SK-N-DZ (cell line): ENCODE results near the gene CHTOP.
A peak's percentile ranks its signal among the peaks of the same experiment; 100 is the strongest.
"Not testable (repeated sequence)": the region's sequence is repeated elsewhere in the genome, so short reads cannot be mapped to it uniquely, and the experiment has no call there.

ENCODE experiments used
- DNase-seq: peaks from one replicate; pipeline ENCODE4 v3.0.0-alpha.2; 2015; ENCODE audit warnings: low spot score

Gene CHTOP

GRCh38 chr1:153631047-153632022, 2.5 kb upstream of the CHTOP start:
- DNase-seq: no peak

DNA sequence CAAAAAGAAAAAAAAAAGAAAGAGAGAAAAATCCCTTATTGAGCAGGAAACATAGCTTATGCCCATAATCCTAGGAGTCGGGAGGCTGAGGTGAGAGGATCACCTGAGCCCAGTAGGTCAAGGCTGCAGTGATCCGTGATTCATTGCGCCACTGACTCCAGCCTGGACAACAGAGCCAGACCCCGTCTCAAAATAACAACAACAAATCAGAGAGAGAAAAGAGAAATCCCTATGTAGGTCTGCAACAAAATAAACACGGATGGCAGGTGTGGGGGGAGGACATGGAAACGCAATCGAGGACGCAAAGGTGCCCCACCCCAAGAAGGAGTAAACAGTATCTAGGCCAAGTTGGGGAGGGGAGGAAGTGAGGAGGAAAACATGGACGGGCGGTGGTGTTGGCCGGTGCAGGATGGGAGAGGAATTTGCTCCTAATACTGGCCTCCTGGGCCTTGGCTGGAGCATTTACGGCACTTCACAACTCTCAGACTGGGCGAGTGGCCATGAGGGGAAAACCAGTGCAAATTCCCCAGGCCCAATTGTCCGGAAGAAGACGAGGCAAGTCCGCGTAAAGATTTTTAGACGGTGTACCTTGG, 609 bp upstream of the CHTOP start:
- DNase-seq: no peak

DNA sequence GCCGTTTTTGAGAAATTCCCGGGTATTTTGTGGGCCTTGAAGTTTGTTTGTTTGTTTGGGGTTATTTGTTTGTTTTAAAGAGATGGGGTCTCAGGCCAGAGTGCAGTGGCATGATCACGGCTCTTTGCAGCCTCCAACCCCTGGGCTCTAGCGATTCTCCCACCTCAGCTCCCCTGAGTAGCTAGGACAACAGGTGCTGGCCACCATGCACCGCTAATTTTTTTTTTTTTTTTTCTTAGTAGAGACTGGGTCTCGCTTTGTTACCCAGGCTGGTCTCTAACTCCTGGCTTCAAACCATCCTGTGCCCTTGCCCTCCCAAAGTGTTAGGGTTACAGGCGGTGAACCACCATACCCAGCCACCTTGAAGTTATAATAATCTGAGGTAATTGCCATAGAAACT, 2.0 kb downstream of the CHTOP start:
- DNase-seq: no peak

- DNase-seq: no peak
Observed at GRCh38 chr1:153636312-153636711, 2.4 kb downstream of the CHTOP start.

DNA sequence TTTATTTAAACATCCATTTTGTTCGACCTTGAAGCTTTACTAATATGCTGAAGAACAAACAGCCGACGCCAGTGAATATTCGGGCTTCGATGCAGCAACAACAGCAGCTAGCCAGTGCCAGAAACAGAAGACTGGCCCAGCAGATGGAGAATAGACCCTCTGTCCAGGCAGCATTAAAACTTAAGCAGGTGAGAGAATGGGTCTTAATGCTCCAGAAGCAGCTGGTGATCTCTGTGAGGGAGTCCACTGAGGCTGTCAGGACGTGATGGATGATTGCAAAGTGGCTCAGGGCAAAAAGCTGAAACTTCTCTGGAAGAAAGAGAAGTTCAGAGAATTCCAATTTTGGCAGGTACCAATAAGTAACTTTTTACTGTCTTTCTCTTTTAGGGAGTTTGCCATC, 4.4 kb downstream of the CHTOP start:
- DNase-seq: no peak

GRCh38 chr1:153639280-153639679, 5.4 kb downstream of the CHTOP start:
- no peak for DNase-seq

- DNase-seq: not testable (repeated sequence)
Observed at GRCh38 chr1:153640213-153640612, 6.3 kb downstream of the CHTOP start.

GRCh38 chr1:153640861-153641260, 7.0 kb downstream of the CHTOP start:
- DNase-seq: no peak

- no peak for DNase-seq
Observed at GRCh38 chr1:153642161-153642560, 8.3 kb downstream of the CHTOP start.

- DNase-seq: no peak
Observed at GRCh38 chr1:153643100-153643499, 9.2 kb downstream of the CHTOP start.

GRCh38 chr1:153643816-153644215, 9.9 kb downstream of the CHTOP start:
- DNase-seq: no peak

- DNase-seq: no peak
Observed at GRCh38 chr1:153646672-153647345, 12.9 kb downstream of the CHTOP start.

DNA sequence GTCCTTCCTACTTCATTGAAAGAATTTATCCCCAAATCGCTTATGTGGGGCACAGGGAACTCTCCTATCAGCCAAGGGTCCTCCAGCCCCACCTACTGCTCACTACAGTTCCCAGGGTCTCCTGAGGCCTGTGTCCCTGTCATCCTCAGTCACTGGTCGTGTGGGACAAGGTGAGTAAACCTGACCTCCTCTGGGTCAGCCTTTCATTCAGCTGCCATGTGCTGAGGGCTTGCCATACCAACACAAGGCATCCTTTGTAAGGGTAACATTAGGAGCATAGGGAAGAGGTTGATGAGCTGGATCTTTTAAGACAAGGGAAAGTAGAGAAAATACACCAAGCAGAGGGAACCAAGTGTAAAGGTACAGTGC, 13.5 kb downstream of the CHTOP start:
- DNase-seq: no peak

DNA sequence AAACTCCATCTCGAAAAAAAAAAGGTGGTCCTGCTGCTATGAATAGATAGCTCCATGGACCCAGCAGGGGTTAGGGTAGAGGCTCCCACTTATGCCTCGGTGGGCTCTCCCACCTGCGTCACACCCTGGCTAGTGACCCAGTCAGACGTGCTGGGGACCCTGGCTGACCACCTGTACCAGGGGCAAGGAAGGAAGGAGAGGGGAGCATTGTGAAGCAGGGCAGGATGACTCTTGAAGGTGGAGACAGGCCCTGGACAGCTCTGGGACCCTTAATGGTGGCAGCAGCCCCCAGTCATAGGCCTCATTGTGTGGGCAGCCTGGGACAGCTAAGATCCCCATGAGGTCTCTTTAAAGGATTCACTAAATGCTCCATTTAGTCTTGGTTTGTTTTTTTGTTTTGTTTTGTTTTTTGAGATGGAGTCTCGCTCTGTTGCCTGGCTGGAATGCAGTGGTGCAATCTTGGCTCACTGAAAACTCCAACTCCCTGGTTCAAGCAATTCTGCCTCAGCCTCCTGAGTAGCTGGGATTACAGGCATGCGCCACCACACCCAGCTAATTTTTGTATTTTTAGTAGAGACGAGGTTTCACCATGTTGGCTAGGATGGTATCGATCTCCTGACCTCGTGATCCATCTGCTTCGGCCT, 14.3 kb downstream of the CHTOP start:
- no peak for DNase-seq

DNA sequence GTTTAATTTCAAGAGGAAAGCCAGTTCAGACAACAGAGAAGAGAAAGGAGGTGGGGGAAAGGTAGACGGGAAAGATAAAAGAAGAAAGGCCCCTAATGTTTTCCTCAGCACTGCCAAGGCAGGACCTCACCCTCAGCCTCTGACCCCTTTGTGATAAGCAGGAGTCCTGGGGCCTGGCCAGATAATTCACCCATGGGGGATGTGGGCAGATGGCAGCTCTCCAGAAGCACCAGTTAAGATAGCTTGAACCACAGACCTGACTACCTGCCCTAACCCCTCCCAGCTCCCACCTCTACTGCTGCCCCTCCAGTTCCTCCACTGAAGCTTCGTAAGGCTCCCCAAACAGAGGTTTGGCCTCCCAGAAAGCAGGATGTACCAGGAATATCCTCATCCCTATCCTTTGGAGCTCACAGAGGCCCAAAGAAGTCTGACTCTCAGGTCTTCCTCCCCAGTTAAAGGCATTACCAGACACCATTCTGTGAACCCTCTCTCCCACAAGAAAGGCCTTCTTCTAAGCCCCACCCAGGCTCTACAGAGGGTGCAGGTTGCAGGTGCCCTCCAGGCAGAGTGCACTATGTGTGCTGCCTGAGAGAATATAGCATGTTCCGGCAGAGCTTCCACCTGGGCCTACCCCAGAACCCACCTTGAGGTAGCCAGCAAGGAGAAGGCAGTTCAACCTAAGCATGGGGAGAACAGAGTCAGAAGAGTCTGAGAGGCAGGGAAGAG, 15.4 kb downstream of the CHTOP start:
- DNase-seq: no peak

DNA sequence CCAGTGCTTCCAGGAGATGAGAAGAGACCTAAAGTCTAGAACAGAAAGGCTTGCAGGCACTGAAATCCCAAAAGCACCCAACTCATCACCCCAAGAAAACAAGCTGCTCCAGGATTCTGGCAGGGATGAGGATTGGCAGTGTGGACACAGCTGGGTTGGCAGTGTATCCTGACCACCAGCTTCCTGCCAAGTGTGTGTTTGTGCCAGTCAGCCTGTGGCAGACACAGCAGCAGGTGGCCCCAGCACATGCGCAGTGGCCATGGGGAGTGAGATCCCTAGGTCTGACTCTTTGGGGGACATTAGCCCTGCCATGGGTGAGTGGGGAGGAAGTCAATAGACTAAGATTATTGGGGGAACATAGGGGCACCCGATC, 16.0 kb downstream of the CHTOP start:
- DNase-seq: no peak

DNA sequence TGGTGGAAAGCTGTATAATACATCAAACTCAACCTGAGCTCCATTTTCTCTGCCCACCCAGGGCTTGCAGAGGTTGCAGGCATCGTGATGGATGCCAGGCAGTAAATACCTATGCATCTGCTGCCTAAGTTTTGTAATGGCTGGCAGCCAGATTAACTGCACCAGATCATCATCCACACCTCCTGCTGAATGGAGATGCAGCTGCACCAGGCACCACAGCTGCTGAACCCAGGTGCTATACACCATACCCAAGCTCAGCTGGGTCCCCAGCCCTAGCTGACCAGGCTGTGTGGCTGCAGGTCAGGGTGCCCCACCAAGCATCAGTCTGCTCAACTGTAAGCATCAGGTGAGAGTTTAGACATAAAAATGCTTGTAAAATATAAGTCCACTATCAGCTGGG, 17.9 kb downstream of the CHTOP start:
- no peak for DNase-seq

GRCh38 chr1:153652805-153653500, 19.1 kb downstream of the CHTOP start:
- no peak for DNase-seq

DNA sequence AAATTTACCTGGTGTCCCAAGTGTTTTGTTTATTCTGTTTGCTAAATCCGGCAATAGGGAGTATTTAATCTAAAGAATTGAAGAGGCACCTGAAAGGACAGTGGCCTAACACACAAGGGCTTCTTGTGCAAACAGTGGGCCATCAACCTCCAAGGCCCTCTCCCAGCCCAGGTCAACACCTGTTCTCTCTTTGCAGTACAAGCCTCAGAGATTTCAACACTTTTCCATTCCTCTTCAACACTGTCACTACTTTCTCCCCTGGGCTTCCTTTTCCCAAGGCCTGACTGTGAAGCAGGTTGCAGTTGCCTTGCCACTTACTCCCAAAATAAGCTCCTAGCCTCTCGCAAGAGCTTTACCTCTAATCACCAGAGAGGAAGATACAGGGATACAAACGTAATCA, 21.5 kb downstream of the CHTOP start:
- DNase-seq: no peak

- peak; percentile 92 for DNase-seq
Observed at GRCh38 chr1:153658400-153659174, 24.7 kb downstream of the CHTOP start, which contains the start of gene SNAPIN. SNAPIN (plus strand) TSS chr1:153658703; CDS start chr1:153658744, 41 bp downstream.
